HG03135 (cell line): ENCODE results near the gene TMEM14C.
A peak's percentile ranks its signal among the peaks of the same experiment; 100 is the strongest.
"Not testable (repeated sequence)": the region's sequence is repeated elsewhere in the genome, so short reads cannot be mapped to it uniquely, and the experiment has no call there.

ENCODE experiments used
- ATAC-seq: cut with Tn5 transposase; IDR thresholded peaks from one replicate; pipeline ENCODE4 v1.9.1; 2021; ENCODE audit warnings: mild to moderate bottlenecking, moderate library complexity; ENCODE audit not compliant: unreplicated experiment

TMEM14C gene

GRCh38 chr6:10720960-10721849 lies 1.7 kb upstream of the TMEM14C start:
- ATAC-seq, result not testable (repeated sequence)

GRCh38 chr6:10721850-10722569 lies 860 bp upstream of the TMEM14C start:
- no peak for ATAC-seq

- ATAC-seq, result no peak
Observed at GRCh38 chr6:10722570-10722819, 375 bp upstream of the TMEM14C start.

GRCh38 chr6:10723567-10723881 lies 654 bp downstream of the TMEM14C start:
- no peak for ATAC-seq

- no peak for ATAC-seq
Observed at GRCh38 chr6:10725044-10725443, 2.2 kb downstream of the TMEM14C start.

- no peak for ATAC-seq
Observed at GRCh38 chr6:10725716-10726115, 2.8 kb downstream of the TMEM14C start.

- no peak for ATAC-seq
Observed at GRCh38 chr6:10730254-10730653, 7.4 kb downstream of the TMEM14C start.

- ATAC-seq, result no peak
Observed at GRCh38 chr6:10733151-10733715, 10.4 kb downstream of the TMEM14C start.

- no peak for ATAC-seq
Observed at GRCh38 chr6:10733863-10734262, 11.0 kb downstream of the TMEM14C start.

GRCh38 chr6:10736731-10737130 lies 13.9 kb downstream of the TMEM14C start:
- ATAC-seq, result no peak

- no peak for ATAC-seq
Observed at GRCh38 chr6:10740061-10740460, 17.2 kb downstream of the TMEM14C start.

- not testable (repeated sequence) for ATAC-seq
Observed at GRCh38 chr6:10741643-10742042, 18.8 kb downstream of the TMEM14C start.

- ATAC-seq, result no peak
Observed at GRCh38 chr6:10742251-10742650, 19.4 kb downstream of the TMEM14C start.

- ATAC-seq, result no peak
Observed at GRCh38 chr6:10743515-10743914, 20.6 kb downstream of the TMEM14C start.

GRCh38 chr6:10745116-10745515 lies 22.2 kb downstream of the TMEM14C start:
- ATAC-seq, result no peak

GRCh38 chr6:10746915-10747250 lies 24.0 kb downstream of the TMEM14C start:
- ATAC-seq, result no peak

- ATAC-seq, result peak; percentile 96
Observed at GRCh38 chr6:10747251-10747972, 24.5 kb downstream of the TMEM14C start, which contains the start of gene TMEM14B. TMEM14B (plus strand) TSS chr6:10747805; CDS start chr6:10749246, 1,441 bp downstream.

- no peak for ATAC-seq
Observed at GRCh38 chr6:10749734-10750133, 26.9 kb downstream of the TMEM14C start.

GRCh38 chr6:10750568-10750967 lies 27.7 kb downstream of the TMEM14C start:
- ATAC-seq, result not testable (repeated sequence)

GRCh38 chr6:10751757-10752156 lies 28.9 kb downstream of the TMEM14C start:
- ATAC-seq, result not testable (repeated sequence)

- no peak for ATAC-seq
Observed at GRCh38 chr6:10756085-10756484, 33.2 kb downstream of the TMEM14C start.
